Measurements from ENCODE around the gene SLC25A21. TPM values are rescaled to one million over a fixed set of nuclear protein-coding genes. Genes with fewer than 3 reads are reported as not detected.

SLC25A21 gene
- total RNA-seq, 1 experiment from 2014 or later: 7.1 TPM

DNA sequence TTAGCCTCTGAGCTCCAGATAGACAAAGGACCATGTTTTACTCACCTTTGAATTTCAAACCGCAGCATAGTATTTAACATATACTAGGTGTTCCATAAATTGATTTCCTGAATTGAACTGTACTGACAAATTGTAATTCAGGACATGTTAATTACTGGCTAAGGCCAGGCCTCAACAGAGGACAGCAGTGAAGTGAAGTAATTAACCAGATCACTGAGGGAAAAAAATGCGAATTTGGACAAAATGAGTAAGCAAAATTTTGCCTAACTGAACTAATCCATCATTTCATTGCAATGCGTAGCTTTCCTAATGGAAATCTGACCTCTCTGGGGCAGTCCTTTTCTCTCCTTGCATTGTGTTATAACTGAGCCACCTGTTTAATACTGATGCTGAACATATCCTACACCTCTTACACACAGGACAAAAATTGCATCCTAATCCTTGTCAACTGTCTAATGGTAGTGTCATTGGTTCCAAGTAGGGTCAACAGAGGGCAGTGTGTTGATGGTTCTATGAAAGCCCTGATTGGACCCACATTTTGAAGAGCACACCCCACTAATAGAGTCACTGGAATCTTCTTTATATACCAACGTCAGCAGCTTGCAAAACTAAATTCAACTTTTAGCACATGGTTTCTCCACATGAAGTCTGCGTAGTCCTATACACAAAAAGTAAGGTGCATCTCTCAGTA, 148.4 kb downstream of the SLC25A21 start:
- Mint-ChIP-seq H3K4me3 (no peak overlapping the region), H3K4me1 (peaks cover 3 to 6% of the 10 kb centered on the region in 2 experiments; a peak in 1 of 4 replicates), H3K27ac (peak overlapping the region in 1 of 3 experiments; percentile 13; a peak in 2 of 7 replicates), H3K9me3 (no peaks in the 10 kb centered on the region), H3K27me3 (ENCODE audit: low read depth) (no peaks in the 10 kb centered on the region), H3K36me3 (ENCODE audit: insufficient read depth in 1 of 3, low read depth in 3 of 3) (no peaks in the 10 kb centered on the region)
- no peak overlapping the region for H2BK15ac ChIP-seq (ENCODE audit: low read depth, low read length)
- no peaks in the 10 kb centered on the region for H3K27me3 ChIP-seq (ENCODE audit: insufficient read depth, low read length)
- no peak overlapping the region for H2AFZ ChIP-seq (ENCODE audit: low read length)
- no peak overlapping the region for H2BK20ac ChIP-seq (ENCODE audit: low read depth, low read length, poor library complexity, severe bottlenecking)
- H3K56ac ChIP-seq (ENCODE audit: insufficient read length, low read depth, low read length): no peak overlapping the region
- no CpG with 5 or more reads among the region's 5 CpGs for WGBS (ENCODE audit: extremely low coverage, insufficient read length, low lambda C conversion rate)
- no peak overlapping the region for H3K4ac ChIP-seq (ENCODE audit: low read depth, low read length)
- no peaks in the 10 kb centered on the region for H3K79me1 ChIP-seq (ENCODE audit: insufficient read depth, low read depth, low read length, poor library complexity, severe bottlenecking)
- H3K14ac ChIP-seq (ENCODE audit: insufficient read depth, low read length): no peak overlapping the region
- no peaks in the 10 kb centered on the region for H3K9me3 ChIP-seq (ENCODE audit: control insufficient read depth, low read depth, low read length)
- H3K23me2 ChIP-seq (ENCODE audit: insufficient read length, low read depth, low read length, poor library complexity, severe bottlenecking): no peaks in the 10 kb centered on the region
- peak; percentile 54 for TF ChIP-seq CTCF (conservative IDR thresholded peaks at IDR 0.05)
- H3K27ac ChIP-seq (ENCODE audit: insufficient read length, low read depth, low read length): no peak overlapping the region
- H2BK120ac ChIP-seq (ENCODE audit: low read depth, low read length, poor library complexity, severe bottlenecking): no peak overlapping the region
- H3K4me1 ChIP-seq (ENCODE audit: insufficient read depth, low read length): no peaks in the 10 kb centered on the region
- no peak overlapping the region for H3K23ac ChIP-seq (ENCODE audit: insufficient read length, low read depth, low read length)
- H4K5ac ChIP-seq (ENCODE audit: insufficient read length, low read depth, low read length): no peak overlapping the region
- H3K79me2 ChIP-seq (ENCODE audit: insufficient read depth, low read length): no peaks in the 10 kb centered on the region; the same call in 1 of the 2 replicates
- H4K20me1 ChIP-seq (ENCODE audit: control insufficient read depth, insufficient read depth, insufficient read length): no peaks in the 10 kb centered on the region
- H4K8ac ChIP-seq (replicated peaks; ENCODE audit: insufficient read length, low read depth, low read length): no peak overlapping the region
- no peak overlapping the region for H3K9ac ChIP-seq (ENCODE audit: extremely low read depth, insufficient read length, low read length)
- DNase-seq: no peak
- no peak overlapping the region for H2BK12ac ChIP-seq (ENCODE audit: insufficient read length, low read depth, low read length)
- no peak overlapping the region for H4K91ac ChIP-seq (ENCODE audit: insufficient read length, low read depth, low read length)
- no peak overlapping the region for H3K18ac ChIP-seq (ENCODE audit: insufficient read length, low read depth, low read length)
- no peak overlapping the region for H2BK5ac ChIP-seq (ENCODE audit: insufficient read length, low read length)
- H3K4me2 ChIP-seq (ENCODE audit: insufficient read depth, insufficient read length, low read length): no peak overlapping the region
- no peak overlapping the region for H3T11ph ChIP-seq (ENCODE audit: low read length)
- no peak overlapping the region for H2AK5ac ChIP-seq (ENCODE audit: insufficient read length, low read length)

Data from H9 (cell line).